ENCODE results near the gene FMO5.
"Not testable (repeated sequence)": the region's sequence is repeated elsewhere in the genome, so short reads cannot be mapped to it uniquely, and the experiment has no call there.

The FMO5 gene

GRCh38 chr1:147238925-147239820 lies 14.0 kb upstream of the FMO5 start:
- DNase-seq: no peak

- DNase-seq: peak; percentile 19
These were observed 13.1 kb upstream of the FMO5 start for GRCh38 chr1:147238053-147238902.

GRCh38 chr1:147236959-147237791 lies 12.0 kb upstream of the FMO5 start:
- DNase-seq: no peak

- no peak for DNase-seq
These were observed 11.3 kb upstream of the FMO5 start for GRCh38 chr1:147236448-147236847.

GRCh38 chr1:147235822-147236221 lies 10.7 kb upstream of the FMO5 start:
- DNase-seq: no peak

GRCh38 chr1:147233903-147234302 lies 8.8 kb upstream of the FMO5 start:
- DNase-seq: not testable (repeated sequence)

- DNase-seq: not testable (repeated sequence)
These were observed 5.9 kb upstream of the FMO5 start for GRCh38 chr1:147231032-147231431.

- peak; percentile 56 for DNase-seq
These were observed 1.2 kb downstream of the FMO5 start for GRCh38 chr1:147223740-147224615.

- no peak for DNase-seq
These were observed 6.5 kb downstream of the FMO5 start for GRCh38 chr1:147218606-147219005.

GRCh38 chr1:147217141-147217540 lies 8.0 kb downstream of the FMO5 start:
- DNase-seq: no peak

GRCh38 chr1:147216124-147216523 lies 9.0 kb downstream of the FMO5 start:
- DNase-seq: no peak

- DNase-seq: no peak
These were observed 9.6 kb downstream of the FMO5 start for GRCh38 chr1:147215540-147215916.

- no peak for DNase-seq
These were observed 10.1 kb downstream of the FMO5 start for GRCh38 chr1:147214842-147215539.

- no peak for DNase-seq
These were observed 10.8 kb downstream of the FMO5 start for GRCh38 chr1:147214325-147214724.

- DNase-seq: no peak
These were observed 11.9 kb downstream of the FMO5 start for GRCh38 chr1:147213271-147213670.

- DNase-seq: no peak
These were observed 13.6 kb downstream of the FMO5 start for GRCh38 chr1:147211577-147211976.

GRCh38 chr1:147210987-147211386 lies 14.2 kb downstream of the FMO5 start:
- DNase-seq: no peak

GRCh38 chr1:147209825-147210821 lies 15.0 kb downstream of the FMO5 start:
- DNase-seq: no peak

GRCh38 chr1:147208619-147209018 lies 16.5 kb downstream of the FMO5 start:
- no peak for DNase-seq

GRCh38 chr1:147207192-147207591 lies 17.9 kb downstream of the FMO5 start:
- DNase-seq: no peak

All from NCI-H69 (cell line).